Measurements from ENCODE around the gene STRIT1. TPM values are rescaled to one million over a fixed set of nuclear protein-coding genes. Genes with fewer than 3 reads are reported as not detected.
"Not testable (repeated sequence)": the region's sequence is repeated elsewhere in the genome, so short reads cannot be mapped to it uniquely, and the experiment has no call there.

The STRIT1 gene
- polyA plus RNA-seq, 1 donor = 24.2 TPM

- DNase-seq = no peak
Observed at GRCh38 chr3:155270063-155270462, 23.4 kb downstream of the STRIT1 start.

- not testable (repeated sequence) for DNase-seq
Observed at GRCh38 chr3:155262855-155263254, 30.6 kb downstream of the STRIT1 start.

GRCh38 chr3:155262295-155262694, 31.2 kb downstream of the STRIT1 start:
- no peak for DNase-seq

GRCh38 chr3:155254445-155254844, 39.0 kb downstream of the STRIT1 start:
- no peak for DNase-seq

- DNase-seq = no peak
Observed at GRCh38 chr3:155252535-155252934, 40.9 kb downstream of the STRIT1 start.

GRCh38 chr3:155252021-155252420, 41.5 kb downstream of the STRIT1 start:
- no peak for DNase-seq

- no peak for DNase-seq
Observed at GRCh38 chr3:155248531-155249187, 44.8 kb downstream of the STRIT1 start.

GRCh38 chr3:155244699-155245098, 48.8 kb downstream of the STRIT1 start:
- DNase-seq = no peak

- DNase-seq = peak; percentile 44
Observed at GRCh38 chr3:155244216-155244615, 49.3 kb downstream of the STRIT1 start.

GRCh38 chr3:155243512-155243921, 50.0 kb downstream of the STRIT1 start:
- DNase-seq = no peak

- no peak for DNase-seq
Observed at GRCh38 chr3:155242342-155242741, 51.1 kb downstream of the STRIT1 start.

GRCh38 chr3:155241579-155241978, 51.9 kb downstream of the STRIT1 start:
- DNase-seq = no peak

Other genes with a start within 250 kb of the STRIT1 start
- 5.3 TPM for gene MME, start 213.4 kb downstream of the STRIT1 start, polyA plus RNA-seq (ENCODE audit: insufficient read length)